IMR-90 (cell line): Measurements from ENCODE around the gene UCKL1. TPM values are rescaled to one million over a fixed set of nuclear protein-coding genes. Genes with fewer than 3 reads are reported as not detected.

Source experiments
- ATAC-seq: fragments of 200-7000 bp; cut with Tn5 transposase; 2 replicates; pipeline ENCODE4 v1.9.1; 2020; ENCODE audit warnings: low read depth, mild to moderate bottlenecking, moderate library complexity
- BruUV-seq: library from RNA; stranded (reverse); fragments of 400-500 nt; replicated peaks from 2 replicates; lab custom pipeline; 2021; lab: Mats Ljungman, UMichigan
- CTCF ChIA-PET: fragments of 300-600 bp; formaldehyde crosslinking; extraction: SDS; loops from one replicate; lab custom pipeline; 2021; ENCODE audit warnings: antibody characterized with exemption; lab: Yijun Ruan, JAX
- POLR2A ChIA-PET: fragments of 300-600 bp; sonication (Branson Sonifier 250); formaldehyde crosslinking; loops from one replicate; lab custom pipeline; 2022; ENCODE audit warnings: antibody characterized with exemption; ENCODE audit not compliant: unreplicated experiment; lab: Charles Lee
- DNase-seq: peaks from one replicate; pipeline ENCODE4 v3.0.0; 2013
- H2AFZ ChIP-seq: replicated peaks from 2 replicates; pipeline ENCODE3; 2013; ENCODE audit warnings: low read length, mild to moderate bottlenecking; ENCODE audit not compliant: poor library complexity
- H2AK5ac ChIP-seq: 2 replicates; pipeline ENCODE4 v1.6.1; 2013; ENCODE audit warnings: low read depth, low read length, inconsistent platforms
- H2AK9ac ChIP-seq: replicated peaks from 2 replicates; pipeline ENCODE3; 2013; ENCODE audit warnings: mild to moderate bottlenecking, low read depth, low read length, moderate library complexity; ENCODE audit not compliant: poor library complexity
- H2BK120ac ChIP-seq: 2 replicates; pipeline ENCODE4 v1.6.1; 2013; ENCODE audit warnings: low read depth, low read length, inconsistent platforms
- H2BK15ac ChIP-seq: 3 replicates; pipeline ENCODE4 v1.6.1; 2013; ENCODE audit warnings: low read depth, low read length, inconsistent platforms
- H2BK20ac ChIP-seq: 2 replicates; pipeline ENCODE4 v1.6.1; 2013; ENCODE audit warnings: low read depth, mild to moderate bottlenecking, inconsistent platforms, low read length, moderate library complexity
- H2BK5ac ChIP-seq: 2 replicates; pipeline ENCODE4 v1.6.1; 2013; ENCODE audit warnings: mild to moderate bottlenecking, low read depth, low read length, inconsistent platforms; ENCODE audit not compliant: poor library complexity, severe bottlenecking
- H3K14ac ChIP-seq: replicated peaks from 2 replicates; pipeline ENCODE4 v1.6.1; 2013; ENCODE audit warnings: low read depth, low read length, inconsistent platforms
- H3K18ac ChIP-seq: 2 replicates; pipeline ENCODE4 v1.6.1; 2013; ENCODE audit warnings: low read depth, low read length, control low read depth
- H3K23ac ChIP-seq: 2 replicates; pipeline ENCODE4 v1.6.1; 2013; ENCODE audit warnings: low read depth, low read length, inconsistent platforms
- H3K27ac ChIP-seq: 2 replicates; pipeline ENCODE4 v1.5.1; 2013; ENCODE audit warnings: mild to moderate bottlenecking, control low read depth, low read length; ENCODE audit not compliant: insufficient read depth
- H3K27me3 ChIP-seq: 2 replicates; pipeline ENCODE4 v1.6.1; 2013; ENCODE audit warnings: low read length; ENCODE audit not compliant: control insufficient read depth, insufficient read depth
- H3K36me3 ChIP-seq: 2 replicates; pipeline ENCODE4 v1.6.1; 2013; ENCODE audit warnings: low read length, mixed read lengths; ENCODE audit not compliant: control insufficient read depth, insufficient read depth
- H3K4ac ChIP-seq: 2 replicates; pipeline ENCODE4 v1.6.1; 2013; ENCODE audit warnings: low read depth, low read length, inconsistent platforms
- H3K4me1 ChIP-seq: 2 replicates; pipeline ENCODE4 v1.6.1; 2013; ENCODE audit warnings: low read length, mixed read lengths; ENCODE audit not compliant: control insufficient read depth, insufficient read depth
- H3K4me2 ChIP-seq: 2 replicates; pipeline ENCODE4 v1.6.1; 2013; ENCODE audit warnings: low read depth, mild to moderate bottlenecking, control low read depth, low read length, moderate library complexity
- H3K4me3 ChIP-seq: 2 replicates; pipeline ENCODE4 v1.5.1; 2013; ENCODE audit warnings: low read depth, mild to moderate bottlenecking, control low read depth, low read length, moderate library complexity; ENCODE audit not compliant: insufficient read depth
- H3K56ac ChIP-seq: 2 replicates; pipeline ENCODE4 v1.6.1; 2013; ENCODE audit warnings: low read length, inconsistent platforms; ENCODE audit not compliant: insufficient read depth; ENCODE audit errors: extremely low read depth
- H3K79me1 ChIP-seq, 2 experiments: 2 replicates each; pipeline ENCODE4 v1.6.1; 2013; ENCODE audit warnings: low read length in 2 of 2, inconsistent platforms in 1 of 2, low read depth in 1 of 2
- H3K9ac ChIP-seq: 2 replicates; pipeline ENCODE4 v1.6.1; 2013; ENCODE audit warnings: low read depth, low read length, control low read depth
- H3K9me1 ChIP-seq: 2 replicates; pipeline ENCODE4 v1.6.1; 2013; ENCODE audit warnings: low read length, inconsistent platforms; ENCODE audit not compliant: insufficient read depth
- H3K9me3 ChIP-seq: 2 replicates; pipeline ENCODE4 v1.6.1; 2013; ENCODE audit warnings: low read length; ENCODE audit not compliant: control insufficient read depth, insufficient read depth
- H4K20me1 ChIP-seq: 2 replicates; pipeline ENCODE4 v1.6.1; 2013; ENCODE audit warnings: low read length, inconsistent platforms; ENCODE audit not compliant: insufficient read depth
- H4K5ac ChIP-seq: 2 replicates; pipeline ENCODE4 v1.6.1; 2013; ENCODE audit warnings: mild to moderate bottlenecking, low read depth, low read length, control low read depth
- H4K8ac ChIP-seq, 2 experiments: 2 replicates each; pipeline ENCODE4 v1.6.1; 2013; ENCODE audit warnings: low read depth in 2 of 2, low read length in 2 of 2, control low read depth in 1 of 2, inconsistent platforms in 1 of 2
- H4K91ac ChIP-seq: 2 replicates; pipeline ENCODE4 v1.6.1; 2013; ENCODE audit warnings: low read depth, low read length, inconsistent platforms; ENCODE audit not compliant: insufficient read depth
- CHD1 ChIP-seq: IDR thresholded peaks from 2 replicates; pipeline ENCODE4 v1.6.1; 2012; ENCODE audit warnings: low read depth, low read length, improper control_type of control experiment
- RFX5 ChIP-seq: IDR thresholded peaks from 2 replicates; pipeline ENCODE4 v1.8.0; 2012; ENCODE audit warnings: low read depth, mild to moderate bottlenecking, low read length, moderate library complexity
- WGBS, 2 experiments: methylation state at CpG; one replicate each; pipeline versions ENCODE4 v1.1.5 to v1.1.7; 2013; ENCODE audit warnings: missing lambda C conversion rate in 2 of 2; ENCODE audit not compliant: insufficient read length in 1 of 2; ENCODE audit errors: extremely low coverage in 2 of 2; 5-methylcytosine and 5-hydroxymethylcytosine counted together
- dilution Hi-C: fragments of 300-500 bp; cut with HindIII; formaldehyde crosslinking; loops from one replicate; pipeline ENCODE4 v1.14.3; 2018; ENCODE audit warnings: low sequenced_read_pairs; ENCODE audit not compliant: unreplicated experiment
- in situ Hi-C: fragments of 300-500 bp; cut with MboI; formaldehyde crosslinking; loops from 3 replicates; pipeline ENCODE4 v1.14.3; 2019; ENCODE audit warnings: low sequenced_read_pairs, inconsistent platforms, mixed read lengths
- intact Hi-C: fragments of 100-400 bp; cut with micrococcal nuclease; formaldehyde crosslinking; loops from 2 replicates; pipeline ENCODE4 v1.10.0; 2022
- polyA plus RNA-seq, 3 experiments: library from polyadenylated mRNA; depleted of rRNA; stranded (reverse); fragments of >200 nt; gene quantifications; 2 replicates each; pipeline ENCODE4 v1.2.3, GENCODE V29; 2012; ENCODE audit warnings: low replicate concordance in 1 of 3
- total RNA-seq: library from RNA; depleted of rRNA; stranded (reverse); fragments of >200 nt; gene quantifications from 2 replicates; pipeline ENCODE4 v1.2.3, GENCODE V29; 2012

The UCKL1 gene
- total and polyA plus RNA-seq, 2 of the 4 experiments (the other 2 are of a cell fraction), result 16.7 to 54.7 TPM

- Histone ChIP-seq H3K27ac (no peak overlapping the region), H3K23ac (no peak overlapping the region), H3K79me1 (peaks cover 30 to 74% of the 10 kb centered on the region in 2 experiments), H2BK120ac (no peak overlapping the region), H3K9me1 (no peaks in the 10 kb centered on the region), H2BK5ac (no peak overlapping the region), H4K5ac (no peak overlapping the region), H4K20me1 (peaks cover 79% of the 10 kb centered on the region), H3K9me3 (no peaks in the 10 kb centered on the region), H3K9ac (no peak overlapping the region), H3K4ac (no peak overlapping the region), H4K8ac (no peak overlapping the region), H2AK5ac (no peak overlapping the region), H3K56ac (no peak overlapping the region), H3K4me1 (no peaks in the 10 kb centered on the region), H3K14ac (no peak overlapping the region), H4K91ac (no peak overlapping the region), H2AK9ac (no peak overlapping the region), H2BK15ac (no peak overlapping the region), H3K4me3 (no peak overlapping the region), H3K18ac (no peak overlapping the region), H2BK20ac (no peak overlapping the region), H3K27me3 (no peaks in the 10 kb centered on the region), H2AFZ (no peak overlapping the region), H3K36me3 (peaks cover 26% of the 10 kb centered on the region), H3K4me2 (no peak overlapping the region)
- dilution Hi-C loops, result no loop called here
- no CpG with 5 or more reads among the region's 9 CpGs for WGBS, 2 experiments
- DNase-seq (no peak), ATAC-seq (no peak)
- TF ChIP-seq CHD1 (no peak), RFX5 (no peak)
- ChIA-PET CTCF (no interaction called here), POLR2A (no interaction called here)
- BruUV-seq, result no TSS peak
- intact Hi-C loops, result no loop called here
- in situ Hi-C loops, result no loop called here
Measured at GRCh38 chr20:63924241-63924640, 32.0 kb downstream of the UCKL1 start.
